HEK293 (cell line): Measurements from ENCODE around the gene DCTN3.
A peak's percentile ranks its signal among the peaks of the same experiment; 100 is the strongest.

Experiments
- CTCF ChIA-PET: fragments of 350-600 bp; formaldehyde crosslinking; extraction: SDS; loops from one replicate; lab custom pipeline; 2021; ENCODE audit warnings: antibody characterized with exemption; lab: Yijun Ruan, JAX
- POLR2A ChIA-PET: fragments of 300-600 bp; formaldehyde crosslinking; extraction: SDS; loops from one replicate; lab custom pipeline; 2020; ENCODE audit warnings: antibody characterized with exemption, inconsistent platforms; lab: Yijun Ruan, JAX
- H3K27ac ChIP-seq: fragments of 200-500 bp; sonication (Bioruptor generic); 2 replicates; pipeline ENCODE4 v1.5.1; 2014; ENCODE audit warnings: low read depth, low read length, control low read depth, inconsistent platforms; ENCODE audit errors: extremely low read depth
- H3K36me3 ChIP-seq, 2 experiments: fragments of 200-500 bp in 1 of 2; sonication (Bioruptor generic) in 1 of 2; 1 replicate in 1 of 2; 2 replicates in 1 of 2; pipeline ENCODE4 v1.5.1; 2014 to 2017; ENCODE audit warnings: inconsistent platforms in 2 of 2, low read length in 2 of 2; ENCODE audit not compliant: control insufficient read depth in 2 of 2, insufficient read depth in 1 of 2
- H3K4me1 ChIP-seq: fragments of 200-500 bp; sonication (Bioruptor generic); 2 replicates; pipeline ENCODE4 v1.5.1; 2014; ENCODE audit warnings: mild to moderate bottlenecking, low read length, inconsistent platforms; ENCODE audit not compliant: control insufficient read depth, insufficient read depth
- H3K4me3 ChIP-seq: 2 replicates; pipeline ENCODE4 v1.5.1; 2011; ENCODE audit warnings: low read depth, mild to moderate bottlenecking, control low read depth, low read length, moderate library complexity
- H3K9me3 ChIP-seq: fragments of 200-500 bp; sonication (Bioruptor generic); 2 replicates; pipeline ENCODE4 v1.5.1; 2014; ENCODE audit warnings: low read depth, low read length, inconsistent platforms; ENCODE audit not compliant: control insufficient read depth, insufficient read depth
- ATF2 ChIP-seq: fragments of 450-650 bp; formaldehyde crosslinking; IDR thresholded peaks from 2 replicates; pipeline ENCODE4 v1.5.1; 2016; ENCODE audit warnings: missing biosample characterization, missing genetic modification characterization, low read depth
- EGR2 ChIP-seq: fragments of 450-650 bp; formaldehyde crosslinking; IDR thresholded peaks from 2 replicates; pipeline ENCODE4 v1.5.1; 2016; ENCODE audit warnings: low read depth, missing biosample characterization, missing genetic modification characterization
- KLF16 ChIP-seq: fragments of 450-650 bp; formaldehyde crosslinking; IDR thresholded peaks from 2 replicates; pipeline ENCODE4 v1.5.1; 2017; ENCODE audit warnings: missing biosample characterization, missing genetic modification characterization
- ZBTB7A ChIP-seq: fragments of 450-650 bp; formaldehyde crosslinking; IDR thresholded peaks from 2 replicates; pipeline ENCODE4 v1.5.1; 2016; ENCODE audit warnings: low read depth, missing biosample characterization, missing genetic modification characterization
- ZFHX2 ChIP-seq: fragments of 450-650 bp; formaldehyde crosslinking; conservative IDR thresholded peaks from 2 replicates; pipeline ENCODE4 v1.5.1; 2016; ENCODE audit warnings: missing biosample characterization, missing genetic modification characterization
- ZNF10 ChIP-seq: fragments of 450-650 bp; formaldehyde crosslinking; IDR thresholded peaks from 2 replicates; pipeline ENCODE4 v1.5.1; 2017; ENCODE audit warnings: missing biosample characterization, missing genetic modification characterization
- ZNF121 ChIP-seq: fragments of 450-650 bp; formaldehyde crosslinking; IDR thresholded peaks from 2 replicates; pipeline ENCODE4 v1.5.1; 2016; ENCODE audit warnings: missing biosample characterization, missing genetic modification characterization
- ZNF341 ChIP-seq: fragments of 450-650 bp; formaldehyde crosslinking; IDR thresholded peaks from 2 replicates; pipeline ENCODE4; 2016; ENCODE audit warnings: low read depth, missing biosample characterization, missing genetic modification characterization
- ZNF37A ChIP-seq: fragments of 450-650 bp; IDR thresholded peaks from 2 replicates; pipeline ENCODE4 v1.5.1; 2018; ENCODE audit warnings: missing biosample characterization, missing genetic modification characterization
- ZNF561 ChIP-seq: fragments of 450-650 bp; IDR thresholded peaks from 2 replicates; pipeline ENCODE4 v1.5.1; 2018; ENCODE audit warnings: missing biosample characterization, missing genetic modification characterization, borderline replicate concordance
- ZNF645 ChIP-seq: fragments of 450-650 bp; formaldehyde crosslinking; IDR thresholded peaks from 2 replicates; pipeline ENCODE4; 2016; ENCODE audit warnings: missing biosample characterization, missing genetic modification characterization
- TF ChIP-seq, protein P1 (sequence below): fragments of 450-650 bp; formaldehyde crosslinking; IDR thresholded peaks from 2 replicates; pipeline ENCODE4 v1.5.1; 2016; ENCODE audit warnings: missing biosample characterization, missing genetic modification characterization
- TF ChIP-seq, protein P2 (sequence below): fragments of 450-650 bp; formaldehyde crosslinking; IDR thresholded peaks from 2 replicates; pipeline ENCODE4 v1.5.1; 2016; ENCODE audit warnings: missing biosample characterization, missing genetic modification characterization
- TF ChIP-seq, protein P3 (sequence below): fragments of 450-650 bp; formaldehyde crosslinking; IDR thresholded peaks from 2 replicates; pipeline ENCODE4 v1.5.1; 2016; ENCODE audit warnings: missing biosample characterization, missing genetic modification characterization
- TF ChIP-seq, protein P4 (sequence below): fragments of 450-650 bp; formaldehyde crosslinking; IDR thresholded peaks from 2 replicates; pipeline ENCODE4 v1.5.1; 2016; ENCODE audit warnings: missing biosample characterization, missing genetic modification characterization, low read depth

Gene DCTN3

DNA sequence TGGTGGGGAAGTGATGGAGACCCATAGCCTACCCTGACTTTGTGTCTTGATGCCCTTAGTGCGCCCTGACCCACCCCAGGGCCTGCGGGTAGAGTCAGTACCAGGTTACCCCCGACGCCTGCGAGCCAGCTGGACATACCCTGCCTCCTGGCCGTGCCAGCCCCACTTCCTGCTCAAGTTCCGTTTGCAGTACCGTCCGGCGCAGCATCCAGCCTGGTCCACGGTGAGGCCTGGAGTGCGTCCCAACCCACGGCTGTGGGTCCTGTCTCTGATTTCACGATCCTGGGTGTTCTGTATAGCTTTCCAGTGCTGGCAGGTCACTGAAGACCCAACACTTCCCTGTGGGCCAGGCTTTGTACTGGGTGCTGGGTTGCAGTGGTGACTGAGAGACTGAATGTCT is 38.2 kb upstream of the DCTN3 start (continued):
- no peak for TF ChIP-seq ZNF645 (tag by site-specific recombination)
- no peak for TF ChIP-seq ZNF10 (tag by site-specific recombination)
- TF ChIP-seq, protein P1, sequence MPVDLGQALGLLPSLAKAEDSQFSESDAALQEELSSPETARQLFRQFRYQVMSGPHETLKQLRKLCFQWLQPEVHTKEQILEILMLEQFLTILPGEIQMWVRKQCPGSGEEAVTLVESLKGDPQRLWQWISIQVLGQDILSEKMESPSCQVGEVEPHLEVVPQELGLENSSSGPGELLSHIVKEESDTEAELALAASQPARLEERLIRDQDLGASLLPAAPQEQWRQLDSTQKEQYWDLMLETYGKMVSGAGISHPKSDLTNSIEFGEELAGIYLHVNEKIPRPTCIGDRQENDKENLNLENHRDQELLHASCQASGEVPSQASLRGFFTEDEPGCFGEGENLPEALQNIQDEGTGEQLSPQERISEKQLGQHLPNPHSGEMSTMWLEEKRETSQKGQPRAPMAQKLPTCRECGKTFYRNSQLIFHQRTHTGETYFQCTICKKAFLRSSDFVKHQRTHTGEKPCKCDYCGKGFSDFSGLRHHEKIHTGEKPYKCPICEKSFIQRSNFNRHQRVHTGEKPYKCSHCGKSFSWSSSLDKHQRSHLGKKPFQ, result no peak

DNA sequence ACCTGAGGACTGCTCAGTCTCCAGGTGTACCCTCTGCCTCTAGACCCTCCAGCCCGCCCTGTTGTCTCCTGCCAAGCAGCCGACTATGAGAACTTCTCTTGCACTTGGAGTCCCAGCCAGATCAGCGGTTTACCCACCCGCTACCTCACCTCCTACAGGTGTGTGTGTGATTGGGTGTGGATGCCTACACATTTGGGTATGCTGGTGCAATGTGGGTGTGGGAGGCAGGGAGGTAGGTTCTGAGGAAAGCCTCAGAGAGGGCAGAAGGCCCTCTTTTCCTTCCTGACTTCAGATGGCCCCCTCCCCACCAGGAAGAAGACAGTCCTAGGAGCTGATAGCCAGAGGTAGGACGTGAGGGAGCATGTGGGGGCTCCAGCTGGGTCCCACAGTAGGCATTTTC is 36.7 kb upstream of the DCTN3 start:
- POLR2A ChIA-PET, result interaction anchor here (0.7 to 2.0 kb wide), 3 partner anchors 10 to 78 kb away, joined by 4 to 7 read pairs (median 6); partner anchors contain the start of genes GALT and SIGMAR1
- CTCF ChIA-PET, result no interaction called here

DNA sequence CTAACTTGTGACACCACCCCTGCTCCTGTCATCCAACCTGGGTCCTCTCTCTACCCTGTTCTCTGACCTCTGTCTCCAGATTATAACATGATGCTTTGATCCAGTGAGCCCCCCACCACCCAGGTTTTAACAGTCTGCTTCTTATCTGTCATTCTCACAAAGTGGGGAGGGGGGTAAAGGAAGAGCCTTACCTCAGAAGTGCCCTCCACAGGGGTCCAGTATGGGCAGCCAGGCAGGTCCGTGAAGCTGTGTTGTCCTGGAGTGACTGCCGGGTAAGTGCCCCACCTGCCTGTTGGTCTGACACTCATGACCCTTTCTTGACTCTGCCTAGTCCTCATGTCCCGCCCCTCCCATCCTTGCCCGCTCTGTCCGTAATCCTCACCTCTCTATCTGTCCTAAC is 35.1 kb upstream of the DCTN3 start:
- Histone ChIP-seq H3K27ac (no peak overlapping the region), H3K4me1 (peaks cover 6% of the 10 kb centered on the region), H3K4me3 (no peak overlapping the region), H3K36me3 (peaks cover 0 to 15% of the 10 kb centered on the region in 2 experiments; a peak in 1 of 3 replicates), H3K9me3 (no peaks in the 10 kb centered on the region)
- no peak for TF ChIP-seq KLF16
- TF ChIP-seq ZNF341 (tag by site-specific recombination), result peak; percentile 56
- no peak for TF ChIP-seq ZNF37A (tag by site-specific recombination)
- TF ChIP-seq ZNF121 (tag by site-specific recombination), result no peak
- TF ChIP-seq, protein P2, sequence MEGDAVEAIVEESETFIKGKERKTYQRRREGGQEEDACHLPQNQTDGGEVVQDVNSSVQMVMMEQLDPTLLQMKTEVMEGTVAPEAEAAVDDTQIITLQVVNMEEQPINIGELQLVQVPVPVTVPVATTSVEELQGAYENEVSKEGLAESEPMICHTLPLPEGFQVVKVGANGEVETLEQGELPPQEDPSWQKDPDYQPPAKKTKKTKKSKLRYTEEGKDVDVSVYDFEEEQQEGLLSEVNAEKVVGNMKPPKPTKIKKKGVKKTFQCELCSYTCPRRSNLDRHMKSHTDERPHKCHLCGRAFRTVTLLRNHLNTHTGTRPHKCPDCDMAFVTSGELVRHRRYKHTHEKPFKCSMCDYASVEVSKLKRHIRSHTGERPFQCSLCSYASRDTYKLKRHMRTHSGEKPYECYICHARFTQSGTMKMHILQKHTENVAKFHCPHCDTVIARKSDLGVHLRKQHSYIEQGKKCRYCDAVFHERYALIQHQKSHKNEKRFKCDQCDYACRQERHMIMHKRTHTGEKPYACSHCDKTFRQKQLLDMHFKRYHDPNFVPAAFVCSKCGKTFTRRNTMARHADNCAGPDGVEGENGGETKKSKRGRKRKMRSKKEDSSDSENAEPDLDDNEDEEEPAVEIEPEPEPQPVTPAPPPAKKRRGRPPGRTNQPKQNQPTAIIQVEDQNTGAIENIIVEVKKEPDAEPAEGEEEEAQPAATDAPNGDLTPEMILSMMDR (tag by site-specific recombination), result no peak
- no peak for TF ChIP-seq ZBTB7A (tag by site-specific recombination)
- POLR2A ChIA-PET, result interaction anchor here (1.6 to 1.9 kb wide), 2 partner anchors 9 to 18 kb away, joined by 4 to 6 read pairs; partner anchors contain the start of genes GALT and SIGMAR1
- CTCF ChIA-PET, result no interaction called here

More for the DNA sequence above, 36.7 kb upstream of the DCTN3 start:
- TF ChIP-seq ZNF561 (tag by site-specific recombination) (no peak), EGR2 (tag by site-specific recombination) (peak; percentile 68), ATF2 (no peak), ZFHX2 (tag by site-specific recombination) (peak; percentile 49)
- TF ChIP-seq, protein P3, sequence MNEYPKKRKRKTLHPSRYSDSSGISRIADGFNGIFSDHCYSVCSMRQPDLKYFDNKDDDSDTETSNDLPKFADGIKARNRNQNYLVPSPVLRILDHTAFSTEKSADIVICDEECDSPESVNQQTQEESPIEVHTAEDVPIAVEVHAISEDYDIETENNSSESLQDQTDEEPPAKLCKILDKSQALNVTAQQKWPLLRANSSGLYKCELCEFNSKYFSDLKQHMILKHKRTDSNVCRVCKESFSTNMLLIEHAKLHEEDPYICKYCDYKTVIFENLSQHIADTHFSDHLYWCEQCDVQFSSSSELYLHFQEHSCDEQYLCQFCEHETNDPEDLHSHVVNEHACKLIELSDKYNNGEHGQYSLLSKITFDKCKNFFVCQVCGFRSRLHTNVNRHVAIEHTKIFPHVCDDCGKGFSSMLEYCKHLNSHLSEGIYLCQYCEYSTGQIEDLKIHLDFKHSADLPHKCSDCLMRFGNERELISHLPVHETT (tag by site-specific recombination), result no peak
- TF ChIP-seq, protein P4, sequence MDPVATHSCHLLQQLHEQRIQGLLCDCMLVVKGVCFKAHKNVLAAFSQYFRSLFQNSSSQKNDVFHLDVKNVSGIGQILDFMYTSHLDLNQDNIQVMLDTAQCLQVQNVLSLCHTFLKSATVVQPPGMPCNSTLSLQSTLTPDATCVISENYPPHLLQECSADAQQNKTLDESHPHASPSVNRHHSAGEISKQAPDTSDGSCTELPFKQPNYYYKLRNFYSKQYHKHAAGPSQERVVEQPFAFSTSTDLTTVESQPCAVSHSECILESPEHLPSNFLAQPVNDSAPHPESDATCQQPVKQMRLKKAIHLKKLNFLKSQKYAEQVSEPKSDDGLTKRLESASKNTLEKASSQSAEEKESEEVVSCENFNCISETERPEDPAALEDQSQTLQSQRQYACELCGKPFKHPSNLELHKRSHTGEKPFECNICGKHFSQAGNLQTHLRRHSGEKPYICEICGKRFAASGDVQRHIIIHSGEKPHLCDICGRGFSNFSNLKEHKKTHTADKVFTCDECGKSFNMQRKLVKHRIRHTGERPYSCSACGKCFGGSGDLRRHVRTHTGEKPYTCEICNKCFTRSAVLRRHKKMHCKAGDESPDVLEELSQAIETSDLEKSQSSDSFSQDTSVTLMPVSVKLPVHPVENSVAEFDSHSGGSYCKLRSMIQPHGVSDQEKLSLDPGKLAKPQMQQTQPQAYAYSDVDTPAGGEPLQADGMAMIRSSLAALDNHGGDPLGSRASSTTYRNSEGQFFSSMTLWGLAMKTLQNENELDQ, result no peak
- Histone ChIP-seq H3K4me3 (no peak overlapping the region), H3K9me3 (no peaks in the 10 kb centered on the region), H3K27ac (no peak overlapping the region), H3K36me3 (peaks cover 0 to 13% of the 10 kb centered on the region in 2 experiments; a peak in 1 of 3 replicates), H3K4me1 (peaks cover 6% of the 10 kb centered on the region)
